Large intestine (tissue), 3 donors: ENCODE results near the gene MAP2K7. TPM values are rescaled to one million over a fixed set of nuclear protein-coding genes. Genes with fewer than 3 reads are reported as not detected.

Experiments used
- DNase-seq, 2 donors: peaks; one replicate each; pipeline versions ENCODE4 v3.0.0 to v3.0.0-alpha.2; 2013
- H3K27ac ChIP-seq: one replicate; pipeline ENCODE4 v1.5.1; 2013; ENCODE audit warnings: low read length
- H3K27me3 ChIP-seq: 2 replicates; pipeline ENCODE4 v1.6.1; 2013; ENCODE audit warnings: low read length; ENCODE audit not compliant: control insufficient read depth, insufficient read depth
- H3K36me3 ChIP-seq: 2 replicates; pipeline ENCODE4 v1.6.1; 2013; ENCODE audit warnings: low read length; ENCODE audit not compliant: control insufficient read depth, insufficient read depth
- H3K4me1 ChIP-seq: one replicate; pipeline ENCODE4 v1.6.1; 2013; ENCODE audit warnings: low read length; ENCODE audit not compliant: control insufficient read depth, insufficient read depth
- H3K4me3 ChIP-seq: one replicate; pipeline ENCODE4 v1.5.1; 2013; ENCODE audit warnings: low read length
- H3K9me3 ChIP-seq: one replicate; pipeline ENCODE4 v1.6.1; 2013; ENCODE audit warnings: mild to moderate bottlenecking, low read depth, low read length, moderate library complexity; ENCODE audit not compliant: control insufficient read depth
- WGBS: methylation state at CpG from one replicate; pipeline ENCODE4 v1.1.5; 2013; ENCODE audit warnings: low lambda C conversion rate; ENCODE audit not compliant: insufficient coverage; 5-methylcytosine and 5-hydroxymethylcytosine counted together
- polyA plus RNA-seq: library from polyadenylated mRNA; unstranded; fragments of 120-200 nt; gene quantifications from one replicate; pipeline ENCODE4 v1.2.1, GENCODE V29; 2013

The MAP2K7 gene
- polyA plus RNA-seq, 1 donor, result 28.5 TPM

GRCh38 chr19:7920519-7921301 is 17.0 kb downstream of the MAP2K7 start:
- peaks cover 4% of the 10 kb centered on the region for H3K9me3 ChIP-seq
- peak; percentile 90 to 95 for DNase-seq
- H3K4me1 ChIP-seq, result peaks cover 33% of the 10 kb centered on the region
- H3K36me3 ChIP-seq, result peaks cover 15% of the 10 kb centered on the region
- peak overlapping the region; percentile 77 for H3K4me3 ChIP-seq
- H3K27ac ChIP-seq, result peak overlapping the region; percentile 100
- 0% methylated on average over 7 of the region's 62 CpGs for WGBS
- H3K27me3 ChIP-seq, result peaks cover 40% of the 10 kb centered on the region

GRCh38 chr19:7921302-7921966 is 17.8 kb downstream of the MAP2K7 start:
- Histone ChIP-seq H3K36me3 (peaks cover 15% of the 10 kb centered on the region), H3K4me3 (peak overlapping the region; percentile 42), H3K27me3 (peaks cover 32% of the 10 kb centered on the region), H3K27ac (peak overlapping the region; percentile 79), H3K4me1 (peaks cover 30% of the 10 kb centered on the region), H3K9me3 (no peaks in the 10 kb centered on the region)
- no CpG with 5 or more reads among the region's 17 CpGs for WGBS
- DNase-seq, result no peak

GRCh38 chr19:7921967-7922835 is 18.5 kb downstream of the MAP2K7 start:
- H3K4me3 ChIP-seq, result no peak overlapping the region
- no CpG with 5 or more reads among the region's 31 CpGs for WGBS
- H3K9me3 ChIP-seq, result peaks cover 3% of the 10 kb centered on the region
- peaks cover 18% of the 10 kb centered on the region for H3K36me3 ChIP-seq
- H3K27ac ChIP-seq, result no peak overlapping the region
- no peak for DNase-seq
- peaks cover 27% of the 10 kb centered on the region for H3K4me1 ChIP-seq
- H3K27me3 ChIP-seq, result peaks cover 27% of the 10 kb centered on the region

- Histone ChIP-seq H3K36me3 (peaks cover 19% of the 10 kb centered on the region), H3K4me3 (no peak overlapping the region), H3K9me3 (peaks cover 3% of the 10 kb centered on the region), H3K27ac (no peak overlapping the region), H3K27me3 (peaks cover 21% of the 10 kb centered on the region), H3K4me1 (peaks cover 25% of the 10 kb centered on the region)
- no CpG with 5 or more reads among the region's 8 CpGs for WGBS
- DNase-seq, result no peak
Measured at GRCh38 chr19:7922836-7923195, 19.1 kb downstream of the MAP2K7 start.

GRCh38 chr19:7923295-7924191 is 19.9 kb downstream of the MAP2K7 start:
- Histone ChIP-seq H3K27me3 (peaks cover 14% of the 10 kb centered on the region), H3K4me1 (peaks cover 23% of the 10 kb centered on the region), H3K4me3 (no peak overlapping the region), H3K9me3 (peaks cover 3% of the 10 kb centered on the region), H3K36me3 (peaks cover 20% of the 10 kb centered on the region), H3K27ac (no peak overlapping the region)
- DNase-seq, result no peak
- WGBS, result no CpG with 5 or more reads among the region's 31 CpGs

- H3K9me3 ChIP-seq, result peaks cover 3% of the 10 kb centered on the region
- H3K4me3 ChIP-seq, result no peak overlapping the region
- no CpG with 5 or more reads among the region's 12 CpGs for WGBS
- no peak for DNase-seq
- peaks cover 18% of the 10 kb centered on the region for H3K4me1 ChIP-seq
- no peak overlapping the region for H3K27ac ChIP-seq
- peaks cover 20% of the 10 kb centered on the region for H3K36me3 ChIP-seq
- H3K27me3 ChIP-seq, result peaks cover 7% of the 10 kb centered on the region
Measured at GRCh38 chr19:7924241-7924640, 20.6 kb downstream of the MAP2K7 start.

- Histone ChIP-seq H3K27me3 (peaks cover 2% of the 10 kb centered on the region), H3K4me3 (no peak overlapping the region), H3K9me3 (peaks cover 3% of the 10 kb centered on the region), H3K36me3 (peaks cover 20% of the 10 kb centered on the region), H3K27ac (no peak overlapping the region), H3K4me1 (peaks cover 14% of the 10 kb centered on the region)
- 93% methylated on average over 6 of the region's 34 CpGs for WGBS
- no peak for DNase-seq
Measured at GRCh38 chr19:7924651-7925170, 21.0 kb downstream of the MAP2K7 start.

GRCh38 chr19:7925171-7925851 is 21.6 kb downstream of the MAP2K7 start:
- no peak overlapping the region for H3K27ac ChIP-seq
- peak; percentile 55 to 75 for DNase-seq
- H3K27me3 ChIP-seq, result no peaks in the 10 kb centered on the region
- WGBS, result no CpG with 5 or more reads among the region's 98 CpGs
- H3K9me3 ChIP-seq, result peaks cover 3% of the 10 kb centered on the region
- H3K4me3 ChIP-seq, result no peak overlapping the region
- peaks cover 20% of the 10 kb centered on the region for H3K36me3 ChIP-seq
- H3K4me1 ChIP-seq, result peaks cover 11% of the 10 kb centered on the region

- Histone ChIP-seq H3K27ac (no peak within 1 kb of the TSS), H3K27me3 (no peaks in the 10 kb centered on the region), H3K4me3 (peak within 1 kb of the TSS; percentile 48), H3K9me3 (peaks cover 3% of the 10 kb centered on the region), H3K4me1 (peaks cover 8% of the 10 kb centered on the region), H3K36me3 (peaks cover 27% of the 10 kb centered on the region)
- DNase-seq, result no peak
- WGBS, result no CpG with 5 or more reads among the region's 65 CpGs
Measured at GRCh38 chr19:7926021-7926726, 22.5 kb downstream of the MAP2K7 start, which contains the start of gene CTXN1. TSS of gene CTXN1 (minus strand) at chr19:7926135. CDS start at chr19:7925538, 597 bp downstream.
